ENCODE data around the gene XPO6.

The XPO6 gene

GRCh38 chr16:28185696-28186095 lies 26.1 kb downstream of the XPO6 start:
- Histone ChIP-seq H3K4me3 (ENCODE audit: low read length in 2 of 2) (no peak overlapping the region), H3K4me1 (ENCODE audit: control insufficient read depth, insufficient read depth, low read length) (peaks cover 5% of the 10 kb centered on the region), H3K27me3 (ENCODE audit: control insufficient read depth in 1 of 2, insufficient read depth in 2 of 2, low read length in 2 of 2) (no peaks in the 10 kb centered on the region), H3K9me3 (ENCODE audit: control insufficient read depth in 2 of 2, low read length in 2 of 2) (no peaks in the 10 kb centered on the region), H3K36me3 (ENCODE audit: control insufficient read depth in 2 of 2, insufficient read depth in 2 of 2, low read length in 2 of 2) (no peaks in the 10 kb centered on the region), H3K9ac (ENCODE audit: low read length in 2 of 2) (no peak overlapping the region), H3K27ac (ENCODE audit: low read length) (no peak overlapping the region)

- no peaks in the 10 kb centered on the region for H3K9me3 ChIP-seq (ENCODE audit: control insufficient read depth in 2 of 2, low read length in 2 of 2)
- H3K27ac ChIP-seq (ENCODE audit: low read length): no peak overlapping the region
- H3K4me3 ChIP-seq (ENCODE audit: low read length in 2 of 2): no peak overlapping the region
- peaks cover 5% of the 10 kb centered on the region for H3K4me1 ChIP-seq (ENCODE audit: control insufficient read depth, insufficient read depth, low read length)
- H3K27me3 ChIP-seq (ENCODE audit: control insufficient read depth in 1 of 2, insufficient read depth in 2 of 2, low read length in 2 of 2): no peaks in the 10 kb centered on the region
- no peak overlapping the region for H3K9ac ChIP-seq (ENCODE audit: low read length in 2 of 2)
- H3K36me3 ChIP-seq (ENCODE audit: control insufficient read depth in 2 of 2, insufficient read depth in 2 of 2, low read length in 2 of 2): no peaks in the 10 kb centered on the region
These were observed 27.1 kb downstream of the XPO6 start for GRCh38 chr16:28184625-28185024.

- Histone ChIP-seq H3K9ac (ENCODE audit: low read length in 2 of 2) (no peak overlapping the region), H3K4me3 (ENCODE audit: low read length in 2 of 2) (no peak overlapping the region), H3K27me3 (ENCODE audit: control insufficient read depth in 1 of 2, insufficient read depth in 2 of 2, low read length in 2 of 2) (no peaks in the 10 kb centered on the region), H3K4me1 (ENCODE audit: control insufficient read depth, insufficient read depth, low read length) (peaks cover 5% of the 10 kb centered on the region), H3K9me3 (ENCODE audit: control insufficient read depth in 2 of 2, low read length in 2 of 2) (no peaks in the 10 kb centered on the region), H3K36me3 (ENCODE audit: control insufficient read depth in 2 of 2, insufficient read depth in 2 of 2, low read length in 2 of 2) (no peaks in the 10 kb centered on the region), H3K27ac (ENCODE audit: low read length) (no peak overlapping the region)
These were observed 27.8 kb downstream of the XPO6 start for GRCh38 chr16:28183930-28184329.

GRCh38 chr16:28183484-28183883 lies 28.3 kb downstream of the XPO6 start:
- Histone ChIP-seq H3K4me3 (ENCODE audit: low read length in 2 of 2) (no peak overlapping the region), H3K4me1 (ENCODE audit: control insufficient read depth, insufficient read depth, low read length) (peaks cover 3% of the 10 kb centered on the region), H3K9me3 (ENCODE audit: control insufficient read depth in 2 of 2, low read length in 2 of 2) (no peaks in the 10 kb centered on the region), H3K36me3 (ENCODE audit: control insufficient read depth in 2 of 2, insufficient read depth in 2 of 2, low read length in 2 of 2) (no peaks in the 10 kb centered on the region), H3K27me3 (ENCODE audit: control insufficient read depth in 1 of 2, insufficient read depth in 2 of 2, low read length in 2 of 2) (no peaks in the 10 kb centered on the region), H3K27ac (ENCODE audit: low read length) (no peak overlapping the region), H3K9ac (ENCODE audit: low read length in 2 of 2) (no peak overlapping the region)

- Histone ChIP-seq H3K9ac (ENCODE audit: low read length in 2 of 2) (no peak overlapping the region), H3K27ac (ENCODE audit: low read length) (no peak overlapping the region), H3K4me1 (ENCODE audit: control insufficient read depth, insufficient read depth, low read length) (peaks cover 3% of the 10 kb centered on the region), H3K9me3 (ENCODE audit: control insufficient read depth in 2 of 2, low read length in 2 of 2) (no peaks in the 10 kb centered on the region), H3K27me3 (ENCODE audit: control insufficient read depth in 1 of 2, insufficient read depth in 2 of 2, low read length in 2 of 2) (no peaks in the 10 kb centered on the region), H3K4me3 (ENCODE audit: low read length in 2 of 2) (no peak overlapping the region), H3K36me3 (ENCODE audit: control insufficient read depth in 2 of 2, insufficient read depth in 2 of 2, low read length in 2 of 2) (no peaks in the 10 kb centered on the region)
These were observed 29.0 kb downstream of the XPO6 start for GRCh38 chr16:28182801-28183200.

- Histone ChIP-seq H3K4me1 (ENCODE audit: control insufficient read depth, insufficient read depth, low read length) (peaks cover 3% of the 10 kb centered on the region), H3K27me3 (ENCODE audit: control insufficient read depth in 1 of 2, insufficient read depth in 2 of 2, low read length in 2 of 2) (no peaks in the 10 kb centered on the region), H3K36me3 (ENCODE audit: control insufficient read depth in 2 of 2, insufficient read depth in 2 of 2, low read length in 2 of 2) (no peaks in the 10 kb centered on the region), H3K9ac (ENCODE audit: low read length in 2 of 2) (no peak overlapping the region), H3K9me3 (ENCODE audit: control insufficient read depth in 2 of 2, low read length in 2 of 2) (no peaks in the 10 kb centered on the region), H3K27ac (ENCODE audit: low read length) (no peak overlapping the region), H3K4me3 (ENCODE audit: low read length in 2 of 2) (no peak overlapping the region)
These were observed 29.6 kb downstream of the XPO6 start for GRCh38 chr16:28182183-28182582.

GRCh38 chr16:28181515-28181914 lies 30.2 kb downstream of the XPO6 start:
- Histone ChIP-seq H3K27ac (ENCODE audit: low read length) (no peak overlapping the region), H3K9me3 (ENCODE audit: control insufficient read depth in 2 of 2, low read length in 2 of 2) (no peaks in the 10 kb centered on the region), H3K27me3 (ENCODE audit: control insufficient read depth in 1 of 2, insufficient read depth in 2 of 2, low read length in 2 of 2) (no peaks in the 10 kb centered on the region), H3K36me3 (ENCODE audit: control insufficient read depth in 2 of 2, insufficient read depth in 2 of 2, low read length in 2 of 2) (peaks cover 0 to 3% of the 10 kb centered on the region in 2 donors), H3K4me1 (ENCODE audit: control insufficient read depth, insufficient read depth, low read length) (peaks cover 3% of the 10 kb centered on the region), H3K4me3 (ENCODE audit: low read length in 2 of 2) (no peak overlapping the region), H3K9ac (ENCODE audit: low read length in 2 of 2) (no peak overlapping the region)

- Histone ChIP-seq H3K27ac (ENCODE audit: low read length) (no peak overlapping the region), H3K36me3 (ENCODE audit: control insufficient read depth in 2 of 2, insufficient read depth in 2 of 2, low read length in 2 of 2) (peaks cover 3% of the 10 kb centered on the region in 2 donors), H3K4me1 (ENCODE audit: control insufficient read depth, insufficient read depth, low read length) (peaks cover 3% of the 10 kb centered on the region), H3K4me3 (ENCODE audit: low read length in 2 of 2) (no peak overlapping the region), H3K9ac (ENCODE audit: low read length in 2 of 2) (no peak overlapping the region), H3K27me3 (ENCODE audit: control insufficient read depth in 1 of 2, insufficient read depth in 2 of 2, low read length in 2 of 2) (no peaks in the 10 kb centered on the region), H3K9me3 (ENCODE audit: control insufficient read depth in 2 of 2, low read length in 2 of 2) (no peaks in the 10 kb centered on the region)
These were observed 30.9 kb downstream of the XPO6 start for GRCh38 chr16:28180655-28181460.

GRCh38 chr16:28179354-28179753 lies 32.4 kb downstream of the XPO6 start:
- H3K36me3 ChIP-seq (ENCODE audit: control insufficient read depth in 2 of 2, insufficient read depth in 2 of 2, low read length in 2 of 2): peaks cover 4 to 10% of the 10 kb centered on the region in 2 donors
- H3K27me3 ChIP-seq (ENCODE audit: control insufficient read depth in 1 of 2, insufficient read depth in 2 of 2, low read length in 2 of 2): no peaks in the 10 kb centered on the region
- H3K4me3 ChIP-seq (ENCODE audit: low read length in 2 of 2): no peak overlapping the region
- H3K27ac ChIP-seq (ENCODE audit: low read length): no peak overlapping the region
- no peak overlapping the region for H3K9ac ChIP-seq (ENCODE audit: low read length in 2 of 2)
- H3K9me3 ChIP-seq (ENCODE audit: control insufficient read depth in 2 of 2, low read length in 2 of 2): no peaks in the 10 kb centered on the region
- peaks cover 3% of the 10 kb centered on the region for H3K4me1 ChIP-seq (ENCODE audit: control insufficient read depth, insufficient read depth, low read length)

- Histone ChIP-seq H3K27ac (ENCODE audit: low read length) (no peak overlapping the region), H3K4me1 (ENCODE audit: control insufficient read depth, insufficient read depth, low read length) (no peaks in the 10 kb centered on the region), H3K27me3 (ENCODE audit: control insufficient read depth in 1 of 2, insufficient read depth in 2 of 2, low read length in 2 of 2) (no peaks in the 10 kb centered on the region), H3K36me3 (ENCODE audit: control insufficient read depth in 2 of 2, insufficient read depth in 2 of 2, low read length in 2 of 2) (peaks cover 7 to 10% of the 10 kb centered on the region in 2 donors), H3K4me3 (ENCODE audit: low read length in 2 of 2) (no peak overlapping the region), H3K9me3 (ENCODE audit: control insufficient read depth in 2 of 2, low read length in 2 of 2) (no peaks in the 10 kb centered on the region), H3K9ac (ENCODE audit: low read length in 2 of 2) (no peak overlapping the region)
These were observed 36.0 kb downstream of the XPO6 start for GRCh38 chr16:28175715-28176114.

- H3K27ac ChIP-seq (ENCODE audit: low read length): no peak overlapping the region
- H3K9ac ChIP-seq (ENCODE audit: low read length in 2 of 2): no peak overlapping the region
- H3K27me3 ChIP-seq (ENCODE audit: control insufficient read depth in 1 of 2, insufficient read depth in 2 of 2, low read length in 2 of 2): no peaks in the 10 kb centered on the region
- no peak overlapping the region for H3K4me3 ChIP-seq (ENCODE audit: low read length in 2 of 2)
- peaks cover 18 to 25% of the 10 kb centered on the region in 2 donors for H3K36me3 ChIP-seq (ENCODE audit: control insufficient read depth in 2 of 2, insufficient read depth in 2 of 2, low read length in 2 of 2)
- H3K4me1 ChIP-seq (ENCODE audit: control insufficient read depth, insufficient read depth, low read length): no peaks in the 10 kb centered on the region
- no peaks in the 10 kb centered on the region for H3K9me3 ChIP-seq (ENCODE audit: control insufficient read depth in 2 of 2, low read length in 2 of 2)
These were observed 39.4 kb downstream of the XPO6 start for GRCh38 chr16:28172336-28172735.

Data from stomach smooth muscle (tissue), 2 donors.